Measurements from ENCODE around the gene PLEKHH1.

Gene PLEKHH1

GRCh38 chr14:67551940-67552339, 18.9 kb downstream of the PLEKHH1 start (continued):
- no peak for TF ChIP-seq ZBTB7A (tag by site-specific recombination; IDR thresholded peaks at IDR 0.05; ENCODE audit: low read depth)
- no peak for TF ChIP-seq ZNF184 (tag by site-specific recombination; IDR thresholded peaks at IDR 0.05)
- TF ChIP-seq, protein P1, sequence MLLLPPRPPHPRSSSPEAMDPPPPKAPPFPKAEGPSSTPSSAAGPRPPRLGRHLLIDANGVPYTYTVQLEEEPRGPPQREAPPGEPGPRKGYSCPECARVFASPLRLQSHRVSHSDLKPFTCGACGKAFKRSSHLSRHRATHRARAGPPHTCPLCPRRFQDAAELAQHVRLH (tag by site-specific recombination; IDR thresholded peaks at IDR 0.05): no peak
- no peak for TF ChIP-seq KLF9 (tag by site-specific recombination; IDR thresholded peaks at IDR 0.05; ENCODE audit: low read depth)
- no peak for TF ChIP-seq ZNF391 (tag by site-specific recombination; IDR thresholded peaks at IDR 0.05; ENCODE audit: borderline replicate concordance, low read depth)
- TF ChIP-seq ZBTB49 (tag by site-specific recombination; IDR thresholded peaks at IDR 0.05; ENCODE audit: low read depth): no peak

DNA sequence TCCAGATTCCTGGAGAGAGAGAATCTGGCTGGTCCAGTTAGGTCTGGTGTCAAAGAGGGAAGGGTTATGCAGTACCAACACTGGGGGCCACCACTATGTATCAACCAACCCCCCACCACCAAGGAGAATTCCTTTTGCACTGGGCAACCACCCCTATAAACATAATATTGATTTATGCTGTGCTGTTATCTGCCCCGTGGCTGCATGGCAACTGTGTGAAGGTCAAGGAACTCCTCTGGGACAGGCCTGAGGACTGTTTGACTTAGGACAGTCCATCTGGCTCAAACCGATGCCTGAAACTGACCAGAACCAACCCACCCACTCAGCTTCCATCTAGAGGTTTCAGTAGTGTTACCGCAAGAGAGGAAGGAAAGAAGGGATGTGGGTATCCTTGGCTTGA, 20.5 kb downstream of the PLEKHH1 start:
- POLR2A ChIA-PET: no interaction called here
- Histone ChIP-seq H3K9me3 (ENCODE audit: control insufficient read depth, insufficient read depth, low read depth, low read length) (no peaks in the 10 kb centered on the region), H3K4me3 (ENCODE audit: low read depth, low read length) (no peak overlapping the region), H3K27ac (ENCODE audit: extremely low read depth, low read depth, low read length) (no peak overlapping the region), H3K36me3 (ENCODE audit: control insufficient read depth in 2 of 2, insufficient read depth in 1 of 2, low read length in 2 of 2) (peaks cover 0 to 10% of the 10 kb centered on the region in 2 experiments; a peak in 1 of 3 replicates), H3K4me1 (ENCODE audit: control insufficient read depth, insufficient read depth, low read length) (no peaks in the 10 kb centered on the region; the same call in 1 of the 2 replicates)
- no peak for TF ChIP-seq ZNF16 (tag by site-specific recombination; IDR thresholded peaks at IDR 0.05; ENCODE audit: low read depth)
- no peak for TF ChIP-seq ZNF837 (tag by site-specific recombination; IDR thresholded peaks at IDR 0.05)
- no peak for TF ChIP-seq GLIS2 (tag by site-specific recombination; IDR thresholded peaks at IDR 0.05)
- TF ChIP-seq ZNF239 (tag by site-specific recombination; IDR thresholded peaks at IDR 0.05): no peak
- no peak for TF ChIP-seq ZNF626 (tag by site-specific recombination; IDR thresholded peaks at IDR 0.05)
- TF ChIP-seq, protein P2, sequence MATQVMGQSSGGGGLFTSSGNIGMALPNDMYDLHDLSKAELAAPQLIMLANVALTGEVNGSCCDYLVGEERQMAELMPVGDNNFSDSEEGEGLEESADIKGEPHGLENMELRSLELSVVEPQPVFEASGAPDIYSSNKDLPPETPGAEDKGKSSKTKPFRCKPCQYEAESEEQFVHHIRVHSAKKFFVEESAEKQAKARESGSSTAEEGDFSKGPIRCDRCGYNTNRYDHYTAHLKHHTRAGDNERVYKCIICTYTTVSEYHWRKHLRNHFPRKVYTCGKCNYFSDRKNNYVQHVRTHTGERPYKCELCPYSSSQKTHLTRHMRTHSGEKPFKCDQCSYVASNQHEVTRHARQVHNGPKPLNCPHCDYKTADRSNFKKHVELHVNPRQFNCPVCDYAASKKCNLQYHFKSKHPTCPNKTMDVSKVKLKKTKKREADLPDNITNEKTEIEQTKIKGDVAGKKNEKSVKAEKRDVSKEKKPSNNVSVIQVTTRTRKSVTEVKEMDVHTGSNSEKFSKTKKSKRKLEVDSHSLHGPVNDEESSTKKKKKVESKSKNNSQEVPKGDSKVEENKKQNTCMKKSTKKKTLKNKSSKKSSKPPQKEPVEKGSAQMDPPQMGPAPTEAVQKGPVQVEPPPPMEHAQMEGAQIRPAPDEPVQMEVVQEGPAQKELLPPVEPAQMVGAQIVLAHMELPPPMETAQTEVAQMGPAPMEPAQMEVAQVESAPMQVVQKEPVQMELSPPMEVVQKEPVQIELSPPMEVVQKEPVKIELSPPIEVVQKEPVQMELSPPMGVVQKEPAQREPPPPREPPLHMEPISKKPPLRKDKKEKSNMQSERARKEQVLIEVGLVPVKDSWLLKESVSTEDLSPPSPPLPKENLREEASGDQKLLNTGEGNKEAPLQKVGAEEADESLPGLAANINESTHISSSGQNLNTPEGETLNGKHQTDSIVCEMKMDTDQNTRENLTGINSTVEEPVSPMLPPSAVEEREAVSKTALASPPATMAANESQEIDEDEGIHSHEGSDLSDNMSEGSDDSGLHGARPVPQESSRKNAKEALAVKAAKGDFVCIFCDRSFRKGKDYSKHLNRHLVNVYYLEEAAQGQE (tag by site-specific recombination; IDR thresholded peaks at IDR 0.05): no peak
- TF ChIP-seq SCRT1 (tag by site-specific recombination; IDR thresholded peaks at IDR 0.05; ENCODE audit: borderline replicate concordance): no peak
- TF ChIP-seq BCL11A (tag by site-specific recombination; IDR thresholded peaks at IDR 0.05; ENCODE audit: low read depth): no peak
- no peak for TF ChIP-seq PRDM1 (tag by site-specific recombination; IDR thresholded peaks at IDR 0.05)
- TF ChIP-seq, protein P3, sequence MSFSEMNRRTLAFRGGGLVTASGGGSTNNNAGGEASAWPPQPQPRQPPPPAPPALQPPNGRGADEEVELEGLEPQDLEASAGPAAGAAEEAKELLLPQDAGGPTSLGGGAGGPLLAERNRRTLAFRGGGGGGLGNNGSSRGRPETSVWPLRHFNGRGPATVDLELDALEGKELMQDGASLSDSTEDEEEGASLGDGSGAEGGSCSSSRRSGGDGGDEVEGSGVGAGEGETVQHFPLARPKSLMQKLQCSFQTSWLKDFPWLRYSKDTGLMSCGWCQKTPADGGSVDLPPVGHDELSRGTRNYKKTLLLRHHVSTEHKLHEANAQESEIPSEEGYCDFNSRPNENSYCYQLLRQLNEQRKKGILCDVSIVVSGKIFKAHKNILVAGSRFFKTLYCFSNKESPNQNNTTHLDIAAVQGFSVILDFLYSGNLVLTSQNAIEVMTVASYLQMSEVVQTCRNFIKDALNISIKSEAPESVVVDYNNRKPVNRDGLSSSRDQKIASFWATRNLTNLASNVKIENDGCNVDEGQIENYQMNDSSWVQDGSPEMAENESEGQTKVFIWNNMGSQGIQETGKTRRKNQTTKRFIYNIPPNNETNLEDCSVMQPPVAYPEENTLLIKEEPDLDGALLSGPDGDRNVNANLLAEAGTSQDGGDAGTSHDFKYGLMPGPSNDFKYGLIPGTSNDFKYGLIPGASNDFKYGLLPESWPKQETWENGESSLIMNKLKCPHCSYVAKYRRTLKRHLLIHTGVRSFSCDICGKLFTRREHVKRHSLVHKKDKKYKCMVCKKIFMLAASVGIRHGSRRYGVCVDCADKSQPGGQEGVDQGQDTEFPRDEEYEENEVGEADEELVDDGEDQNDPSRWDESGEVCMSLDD (tag by site-specific recombination; IDR thresholded peaks at IDR 0.05): no peak
- TF ChIP-seq ZNF473 (tag by site-specific recombination; IDR thresholded peaks at IDR 0.05): no peak
- no peak for TF ChIP-seq ZNF664 (tag by site-specific recombination; IDR thresholded peaks at IDR 0.05)
- CTCF ChIA-PET: interaction anchor here (0.7 kb wide), 1 partner anchor 26 kb away, joined by 6 read pairs; no protein-coding TSS in a partner anchor
